ENCODE measurements around the gene PRPH.
A peak's percentile ranks its signal among the peaks of the same experiment; 100 is the strongest.
"Not testable (repeated sequence)": the region's sequence is repeated elsewhere in the genome, so short reads cannot be mapped to it uniquely, and the experiment has no call there.

Gene PRPH

GRCh38 chr12:49295082-49295936 lies at the start of gene PRPH:
Gene PRPH (plus strand): TSS chr12:49295147. CDS start chr12:49295201, 54 bp downstream.
- DNase-seq, result no peak

DNA sequence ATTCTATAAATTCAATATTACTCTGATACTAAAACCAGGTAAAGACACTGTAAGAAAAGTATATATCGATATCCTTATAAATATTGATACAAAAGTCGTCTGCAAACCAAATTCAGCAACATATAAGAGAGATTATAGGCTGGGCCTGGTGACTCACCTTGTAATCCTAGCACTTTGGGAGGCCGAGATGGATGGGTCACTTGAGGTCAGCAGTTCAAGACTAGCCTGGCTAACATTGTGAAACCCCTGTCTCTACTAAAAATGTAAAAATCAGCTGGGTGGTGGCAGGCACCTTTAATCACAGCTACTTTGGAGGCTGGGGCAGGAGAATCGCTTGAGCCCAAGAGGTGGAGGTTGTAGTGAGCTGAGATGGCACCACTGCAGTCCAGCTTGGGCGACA lies 43.6 kb upstream of the PRPH start:
- DNase-seq, result no peak

- no peak for DNase-seq
These were observed 41.8 kb upstream of the PRPH start for GRCh38 chr12:49253033-49253623.

DNA sequence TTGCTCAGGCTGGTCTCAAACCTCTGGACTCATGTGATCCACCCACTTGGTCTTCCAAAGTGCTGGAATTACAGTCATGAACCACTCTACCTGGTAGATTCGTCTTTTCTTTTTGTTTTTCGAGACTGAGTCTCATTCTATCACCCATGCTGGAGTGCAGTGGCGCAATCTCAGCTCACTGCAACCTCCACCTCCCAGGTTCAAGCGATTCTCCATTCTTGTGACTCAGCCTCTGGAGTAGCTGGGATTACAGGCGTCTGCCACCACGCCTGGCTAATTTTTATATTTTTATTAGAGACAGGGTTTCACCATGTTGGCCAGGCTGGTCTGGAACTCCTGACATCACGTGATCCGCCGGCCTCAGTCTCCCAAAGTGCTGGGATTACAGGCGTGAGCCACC lies 39.5 kb upstream of the PRPH start:
- DNase-seq, result not testable (repeated sequence)

DNA sequence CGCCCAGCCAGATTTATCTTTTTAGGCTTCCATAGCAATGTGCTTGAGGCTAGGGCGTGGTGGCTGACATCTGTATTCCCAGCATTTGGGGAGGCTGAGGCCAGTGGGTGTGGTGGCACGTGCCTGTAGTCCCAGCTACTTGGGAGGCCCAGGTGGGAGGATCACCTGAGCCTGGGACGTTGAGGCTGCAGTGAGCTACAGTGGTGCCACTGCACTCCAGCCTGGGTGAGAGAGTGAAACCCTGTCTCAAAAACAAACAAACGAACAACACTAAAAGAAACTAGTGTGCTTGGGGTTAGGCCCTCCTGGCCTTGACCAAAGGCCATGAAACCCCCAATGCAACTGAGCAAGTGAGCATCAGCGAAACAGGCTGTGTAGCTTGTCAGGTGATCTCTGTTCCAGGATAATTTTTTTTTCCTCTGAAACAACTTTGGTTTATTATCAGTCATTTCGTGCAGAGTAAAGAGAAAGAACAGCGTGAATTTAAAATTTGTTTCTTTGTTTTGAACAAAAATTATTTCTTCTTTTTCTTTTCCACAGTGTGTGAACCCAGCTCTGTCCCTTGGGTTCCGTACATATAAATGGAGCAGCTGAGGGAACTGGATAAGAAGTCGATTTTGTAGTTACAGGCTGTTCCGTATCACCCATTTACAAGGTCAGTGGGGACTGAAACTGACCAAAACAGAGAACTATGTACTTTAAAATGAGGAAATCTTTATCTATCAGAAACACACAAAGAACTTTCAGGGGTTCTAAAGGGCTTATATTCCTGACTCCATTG lies 38.9 kb upstream of the PRPH start:
- no peak for DNase-seq

DNA sequence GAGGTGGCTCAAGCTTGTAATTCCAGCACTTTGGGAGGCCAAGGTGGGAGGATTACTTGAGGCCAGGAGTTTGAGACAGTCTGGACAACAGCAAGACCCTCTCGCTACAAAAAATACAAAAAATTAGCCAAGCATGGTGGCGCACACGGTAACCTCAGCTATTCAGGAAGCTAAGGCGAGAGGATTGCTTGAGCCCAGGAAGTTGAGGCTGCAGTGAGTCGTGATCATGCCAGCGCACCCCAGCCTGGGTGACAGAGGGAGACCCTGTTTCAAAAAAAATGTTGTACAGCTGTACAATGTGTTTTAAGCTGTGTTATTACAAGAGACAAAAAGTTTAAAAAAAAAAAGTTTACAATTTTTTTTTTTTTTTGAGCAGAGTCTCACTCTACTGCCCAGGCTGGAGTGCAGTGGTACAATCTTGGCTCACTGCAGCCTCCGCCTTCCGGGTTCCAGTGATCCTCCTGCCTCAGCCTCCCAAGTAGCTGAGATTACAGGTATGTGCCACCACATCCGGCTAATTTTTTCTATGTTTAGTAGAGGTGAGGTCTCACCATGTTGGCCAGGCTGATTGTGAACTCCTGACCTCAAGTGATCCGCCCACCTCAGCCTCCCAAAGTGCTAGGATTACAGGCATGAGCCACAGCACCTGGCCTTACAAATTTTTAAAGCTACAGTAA lies 37.3 kb upstream of the PRPH start:
- DNase-seq, result not testable (repeated sequence)

- DNase-seq, result no peak
These were observed 35.5 kb upstream of the PRPH start for GRCh38 chr12:49259452-49259851.

DNA sequence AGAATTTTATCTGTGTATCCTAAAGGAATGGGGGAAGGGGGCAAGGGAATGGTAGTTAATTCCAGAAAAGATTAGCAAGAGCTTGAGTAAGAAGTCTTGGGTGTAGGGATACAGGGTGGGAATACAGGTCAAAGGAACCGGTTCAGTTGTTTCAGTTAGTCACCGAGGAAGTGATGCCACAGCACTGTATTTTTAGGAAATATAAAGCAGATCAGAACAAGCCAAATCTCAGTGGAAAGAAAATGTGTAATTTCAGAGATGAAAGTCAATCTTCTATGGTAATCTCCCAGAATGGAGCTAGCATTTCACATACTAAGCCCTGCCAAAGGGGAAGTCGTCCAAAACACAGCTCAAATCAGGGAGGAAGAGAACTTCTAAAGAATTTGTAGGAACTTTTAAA lies 34.8 kb upstream of the PRPH start:
- DNase-seq, result no peak

GRCh38 chr12:49260571-49261363 lies 34.2 kb upstream of the PRPH start:
- DNase-seq, result no peak

GRCh38 chr12:49261721-49262120 lies 33.2 kb upstream of the PRPH start:
- DNase-seq, result no peak

DNA sequence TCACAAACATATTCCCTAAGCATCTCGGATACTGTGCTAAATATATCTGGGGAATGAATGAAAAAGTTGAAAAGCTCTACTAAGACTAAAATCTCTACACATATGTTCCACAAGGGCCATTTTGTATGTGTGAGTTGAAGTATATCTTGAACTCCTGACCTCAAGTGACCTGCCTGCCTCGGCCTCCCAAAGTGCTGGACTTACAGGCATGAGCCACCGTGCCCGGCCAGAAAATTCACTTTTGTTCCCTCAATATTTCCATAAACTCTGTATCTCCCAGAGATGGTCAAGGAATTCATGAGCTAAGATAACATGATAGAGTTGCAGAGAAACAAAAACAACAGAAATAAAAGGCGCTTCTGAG lies 31.6 kb upstream of the PRPH start:
- no peak for DNase-seq

GRCh38 chr12:49264466-49264872 lies 30.5 kb upstream of the PRPH start:
- no peak for DNase-seq

DNA sequence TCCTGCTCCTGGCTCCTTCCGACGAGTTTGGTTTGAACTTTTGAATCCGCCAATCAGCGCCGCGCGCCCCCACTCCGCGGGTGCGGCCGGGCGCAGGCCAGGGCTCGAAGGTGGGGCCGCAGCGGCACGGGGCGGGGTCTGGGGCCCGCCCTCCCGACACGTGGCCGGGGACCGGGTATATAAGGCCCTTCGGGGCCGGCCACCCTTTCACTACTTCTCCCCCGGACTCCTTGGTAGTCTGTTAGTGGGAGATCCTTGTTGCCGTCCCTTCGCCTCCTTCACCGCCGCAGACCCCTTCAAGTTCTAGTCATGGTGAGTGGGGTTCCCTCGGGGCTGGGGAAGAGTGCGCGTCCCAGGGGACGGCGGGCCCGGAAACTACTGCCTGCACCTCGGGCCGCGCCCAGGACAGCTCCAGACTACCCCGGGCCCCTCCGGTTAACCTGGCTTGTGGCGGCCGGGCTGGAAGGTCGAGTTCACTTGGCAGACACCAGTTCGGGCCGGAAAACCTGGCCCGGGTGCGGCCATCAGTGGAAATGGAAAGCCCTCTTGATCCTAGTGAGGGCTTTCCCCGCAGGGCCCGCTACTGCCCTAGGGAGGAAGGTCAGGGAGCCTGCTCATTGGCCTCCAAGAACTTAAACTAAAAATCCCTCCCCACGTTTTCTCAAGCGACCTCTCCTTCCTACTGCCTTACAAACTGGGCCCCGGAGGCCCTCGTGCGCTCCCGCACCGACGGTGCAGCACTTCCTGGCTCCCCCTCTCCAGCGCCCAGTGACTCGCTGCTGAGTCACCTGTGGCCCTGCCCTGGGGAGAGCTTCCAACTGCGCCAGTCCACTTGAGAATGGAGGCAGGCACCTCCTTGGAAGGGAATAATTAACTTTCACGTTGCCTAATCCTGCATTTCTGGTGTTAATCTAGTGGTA lies 29.8 kb upstream of the PRPH start, which contains the start of gene TUBA1C:
TUBA1C (plus strand) TSS at position 210 of the 920 bp plus-strand sequence; CDS start at position 310, 100 bp downstream.
- DNase-seq, result peak; percentile 50

DNA sequence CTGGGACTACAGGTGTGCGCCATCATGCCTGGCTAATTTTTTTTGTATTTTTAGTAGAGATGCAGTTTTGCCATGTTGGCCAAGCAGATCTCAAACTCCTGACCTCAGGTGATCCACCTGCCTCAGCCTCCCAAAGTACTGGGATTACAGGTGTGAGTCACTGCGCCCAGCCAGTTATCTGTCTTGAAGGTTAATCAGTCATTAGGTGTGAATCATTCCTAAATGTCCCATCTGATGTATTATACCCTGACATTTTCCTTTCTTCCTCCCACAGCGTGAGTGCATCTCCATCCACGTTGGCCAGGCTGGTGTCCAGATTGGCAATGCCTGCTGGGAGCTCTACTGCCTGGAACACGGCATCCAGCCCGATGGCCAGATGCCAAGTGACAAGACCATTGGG lies 25.8 kb upstream of the PRPH start:
- not testable (repeated sequence) for DNase-seq

DNA sequence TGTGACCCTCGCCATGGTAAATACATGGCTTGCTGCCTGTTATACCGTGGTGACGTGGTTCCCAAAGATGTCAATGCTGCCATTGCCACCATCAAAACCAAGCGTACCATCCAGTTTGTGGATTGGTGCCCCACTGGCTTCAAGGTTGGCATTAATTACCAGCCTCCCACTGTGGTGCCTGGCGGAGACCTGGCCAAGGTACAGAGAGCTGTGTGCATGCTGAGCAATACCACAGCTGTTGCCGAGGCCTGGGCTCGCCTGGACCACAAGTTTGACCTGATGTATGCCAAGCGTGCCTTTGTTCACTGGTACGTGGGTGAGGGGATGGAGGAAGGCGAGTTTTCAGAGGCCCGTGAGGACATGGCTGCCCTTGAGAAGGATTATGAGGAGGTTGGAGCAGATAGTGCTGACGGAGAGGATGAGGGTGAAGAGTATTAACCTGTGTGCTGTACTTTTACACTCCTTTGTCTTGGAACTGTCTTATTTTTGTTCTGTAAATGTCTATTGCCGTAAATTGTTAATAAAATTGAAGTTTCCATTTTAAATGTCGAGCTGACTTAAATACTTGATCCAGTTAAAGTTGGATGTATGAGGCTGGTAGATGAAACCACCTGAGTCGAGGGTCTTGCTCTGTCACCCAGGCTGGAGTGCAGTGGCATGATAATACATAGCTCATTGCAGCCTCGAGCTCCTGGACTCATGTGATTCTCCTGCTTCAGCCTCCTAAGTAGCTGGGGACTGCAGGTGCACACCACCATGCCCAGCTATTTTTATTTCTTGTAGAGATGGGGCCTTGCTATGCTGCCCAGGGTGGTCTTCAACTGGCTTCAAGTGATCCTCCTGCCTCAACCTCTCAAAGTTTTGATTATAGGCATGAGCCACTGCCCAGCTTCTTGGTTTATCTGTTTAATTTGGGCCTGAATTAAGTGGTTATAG lies 21.9 kb upstream of the PRPH start:
- no peak for DNase-seq

DNA sequence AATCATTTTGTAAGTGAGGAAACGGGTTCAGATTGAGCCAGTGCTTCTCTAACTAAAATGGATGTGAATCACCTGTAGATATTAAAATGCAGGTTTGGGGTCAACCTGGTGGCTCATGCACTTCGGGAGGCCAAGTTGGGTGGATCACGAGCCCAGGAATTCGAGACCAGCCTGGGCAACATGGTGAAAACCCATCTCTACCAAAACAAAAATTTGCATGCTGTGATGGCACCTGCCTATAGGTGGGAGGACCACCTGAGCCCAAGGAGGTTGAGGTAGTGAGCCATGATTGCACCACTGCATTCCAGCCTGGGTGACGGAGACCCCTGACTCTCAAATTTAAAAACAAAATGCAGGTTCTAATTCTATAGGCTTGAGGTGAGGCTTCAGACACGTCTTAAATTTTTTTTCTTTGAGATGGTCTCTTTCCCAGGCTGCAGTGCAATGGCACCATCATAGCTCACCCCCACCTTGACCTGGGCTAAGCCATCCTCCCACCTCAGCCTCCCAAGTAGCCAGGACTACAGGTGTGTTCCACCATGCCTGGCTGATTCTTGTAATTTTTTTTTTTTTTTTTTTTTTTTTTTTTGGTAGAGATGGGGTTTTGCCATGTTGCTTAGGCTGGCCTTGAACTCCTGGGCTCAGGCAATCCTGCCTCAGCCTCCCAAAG lies 21.1 kb upstream of the PRPH start:
- no peak for DNase-seq

GRCh38 chr12:49274396-49275069 lies 20.4 kb upstream of the PRPH start:
- DNase-seq, result no peak

Data from NCI-H187 treated with DMSO at 0.1 percent for 48 hours (cell line).